ENCODE measurements around the gene SGMS1.

SGMS1 gene

DNA sequence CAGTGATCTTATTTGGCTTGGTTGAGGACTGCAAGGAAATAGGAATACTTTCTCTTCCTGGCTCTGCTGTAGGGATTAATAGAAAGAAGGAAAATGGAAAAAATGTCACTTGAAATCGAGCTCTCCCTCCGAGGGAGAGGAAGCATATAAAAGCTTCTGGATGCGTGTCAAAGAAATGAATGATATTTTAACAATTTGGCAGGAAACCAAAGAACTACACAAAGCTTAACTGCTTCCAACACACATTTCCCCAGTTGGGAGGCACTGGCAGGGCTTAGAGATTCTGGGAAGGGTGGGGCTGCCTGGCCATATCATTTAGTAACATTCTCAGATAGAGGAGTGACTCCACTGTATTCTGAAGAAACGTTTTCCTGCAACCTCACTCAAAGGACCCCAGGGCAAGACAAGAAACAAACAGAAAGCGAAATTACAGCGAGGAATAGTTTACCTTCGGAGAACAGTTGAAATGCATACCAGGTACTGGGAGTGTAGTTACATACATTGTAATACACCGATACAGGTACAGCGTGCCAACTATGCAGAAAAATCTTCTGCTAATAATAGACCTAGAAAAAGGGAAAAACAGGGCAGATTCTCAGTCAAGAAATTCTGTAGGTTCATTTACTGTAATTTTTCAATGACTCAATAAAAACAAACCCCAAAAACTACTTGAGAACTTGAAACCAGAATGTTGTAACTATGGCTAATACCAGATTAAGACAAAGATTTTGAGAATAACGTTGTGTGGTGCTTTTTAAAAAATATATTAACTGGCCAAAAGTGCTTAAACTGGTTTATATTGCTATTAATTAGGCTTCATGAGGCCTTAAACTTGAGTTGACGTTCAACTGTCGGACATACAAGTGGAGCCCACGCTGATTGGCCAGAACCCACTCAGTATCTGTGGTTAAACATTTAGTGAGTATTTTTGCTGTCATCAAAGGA, 296.7 kb downstream of the SGMS1 start:
- DNase-seq (ENCODE audit: low read depth), result no peak
- TF ChIP-seq, protein P1, sequence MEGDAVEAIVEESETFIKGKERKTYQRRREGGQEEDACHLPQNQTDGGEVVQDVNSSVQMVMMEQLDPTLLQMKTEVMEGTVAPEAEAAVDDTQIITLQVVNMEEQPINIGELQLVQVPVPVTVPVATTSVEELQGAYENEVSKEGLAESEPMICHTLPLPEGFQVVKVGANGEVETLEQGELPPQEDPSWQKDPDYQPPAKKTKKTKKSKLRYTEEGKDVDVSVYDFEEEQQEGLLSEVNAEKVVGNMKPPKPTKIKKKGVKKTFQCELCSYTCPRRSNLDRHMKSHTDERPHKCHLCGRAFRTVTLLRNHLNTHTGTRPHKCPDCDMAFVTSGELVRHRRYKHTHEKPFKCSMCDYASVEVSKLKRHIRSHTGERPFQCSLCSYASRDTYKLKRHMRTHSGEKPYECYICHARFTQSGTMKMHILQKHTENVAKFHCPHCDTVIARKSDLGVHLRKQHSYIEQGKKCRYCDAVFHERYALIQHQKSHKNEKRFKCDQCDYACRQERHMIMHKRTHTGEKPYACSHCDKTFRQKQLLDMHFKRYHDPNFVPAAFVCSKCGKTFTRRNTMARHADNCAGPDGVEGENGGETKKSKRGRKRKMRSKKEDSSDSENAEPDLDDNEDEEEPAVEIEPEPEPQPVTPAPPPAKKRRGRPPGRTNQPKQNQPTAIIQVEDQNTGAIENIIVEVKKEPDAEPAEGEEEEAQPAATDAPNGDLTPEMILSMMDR (IDR thresholded peaks at IDR 0.05; ENCODE audit: low read depth, low read length, missing control alignments), result no peak
- no peak overlapping the region for H3K4me3 ChIP-seq (ENCODE audit: low read depth, low read length)

DNA sequence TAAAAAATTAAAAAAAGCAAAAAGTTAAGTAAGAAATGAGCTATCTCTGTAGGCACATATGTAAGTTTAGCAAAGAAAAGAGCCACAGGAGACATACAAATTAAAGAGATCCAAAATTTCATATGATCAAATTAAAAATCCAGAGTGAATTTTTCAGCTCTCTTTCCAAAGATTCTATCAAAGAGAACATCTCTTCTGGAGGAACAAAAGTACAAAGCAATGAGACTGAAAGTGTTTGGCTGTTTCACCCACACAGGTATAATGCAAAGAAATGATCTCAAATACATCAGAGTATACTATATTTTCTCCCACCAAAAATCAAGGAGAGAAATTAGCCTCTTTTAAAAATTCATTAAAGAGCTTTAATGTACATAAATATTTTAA, 297.6 kb downstream of the SGMS1 start:
- TF ChIP-seq, protein P1 (IDR thresholded peaks at IDR 0.05; ENCODE audit: low read depth, low read length, missing control alignments), result no peak
- H3K4me3 ChIP-seq (ENCODE audit: low read depth, low read length), result no peak overlapping the region
- DNase-seq (ENCODE audit: low read depth), result no peak

GRCh38 chr10:50325449-50326171, 298.1 kb downstream of the SGMS1 start:
- no peak overlapping the region for H3K4me3 ChIP-seq (ENCODE audit: low read depth, low read length)
- TF ChIP-seq, protein P1 (IDR thresholded peaks at IDR 0.05; ENCODE audit: low read depth, low read length, missing control alignments), result no peak
- no peak for DNase-seq (ENCODE audit: low read depth)

DNA sequence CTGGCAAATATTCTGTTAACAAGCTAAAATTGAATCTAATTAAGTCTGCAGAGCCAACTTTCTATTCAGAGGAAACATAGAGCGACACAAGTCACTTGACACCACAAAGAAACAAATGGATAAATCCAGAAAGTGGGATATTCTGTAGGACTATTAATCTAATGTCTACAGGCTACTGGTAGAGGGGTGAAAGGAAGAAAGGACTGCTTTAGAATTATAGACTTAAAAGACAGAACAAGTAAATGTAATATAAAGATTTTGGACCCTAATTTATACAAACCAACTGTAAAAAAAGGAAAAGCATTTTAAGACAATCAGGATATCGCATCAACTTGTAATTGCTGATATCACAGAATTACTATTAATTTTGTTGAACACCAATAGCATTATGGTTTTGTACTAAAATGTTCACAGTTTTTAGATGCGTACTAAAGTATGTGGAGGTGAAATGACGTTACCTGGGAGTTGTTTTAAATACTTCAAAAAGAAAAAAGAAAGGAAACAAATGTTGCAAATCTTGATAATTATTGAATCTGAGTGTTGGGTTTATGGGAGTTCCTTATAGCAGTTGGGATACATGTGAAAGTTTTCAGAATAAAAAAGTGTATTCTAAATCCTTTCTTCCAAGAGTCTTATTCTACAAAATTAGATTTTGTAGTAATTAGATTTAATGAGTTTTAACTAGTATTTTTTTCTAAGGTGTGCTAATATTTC, 298.9 kb downstream of the SGMS1 start:
- TF ChIP-seq, protein P1 (IDR thresholded peaks at IDR 0.05; ENCODE audit: low read depth, low read length, missing control alignments), result no peak
- DNase-seq (ENCODE audit: low read depth), result no peak
- H3K4me3 ChIP-seq (ENCODE audit: low read depth, low read length), result no peak overlapping the region

DNA sequence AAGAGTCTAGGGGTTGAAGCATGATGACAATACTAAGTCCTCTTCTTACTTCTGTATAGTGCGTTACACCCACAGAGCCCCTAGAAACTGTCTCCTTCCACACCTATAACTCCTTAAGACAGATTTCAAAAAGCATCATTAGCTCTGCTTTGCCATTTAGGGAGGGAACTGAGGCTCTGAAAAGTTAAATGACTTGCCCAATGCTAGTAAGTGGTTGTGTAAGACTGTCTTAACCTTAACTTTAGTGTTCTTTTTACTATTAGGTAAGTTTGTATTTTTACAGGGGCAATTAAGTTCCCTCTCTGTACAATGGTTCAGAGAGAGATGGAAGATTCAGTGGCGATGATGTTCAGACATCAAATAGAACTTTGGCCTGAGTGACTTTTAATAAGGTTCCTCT, 299.7 kb downstream of the SGMS1 start:
- TF ChIP-seq, protein P1 (IDR thresholded peaks at IDR 0.05; ENCODE audit: low read depth, low read length, missing control alignments), result no peak
- H3K4me3 ChIP-seq (ENCODE audit: low read depth, low read length), result no peak overlapping the region

GRCh38 chr10:50322077-50322476, 301.7 kb downstream of the SGMS1 start:
- no peak overlapping the region for H3K4me3 ChIP-seq (ENCODE audit: low read depth, low read length)
- DNase-seq (ENCODE audit: low read depth), result no peak

More for the DNA sequence above, 299.7 kb downstream of the SGMS1 start:
- no peak for DNase-seq (ENCODE audit: low read depth)

More at GRCh38 chr10:50322077-50322476, 301.7 kb downstream of the SGMS1 start:
- TF ChIP-seq, protein P1 (IDR thresholded peaks at IDR 0.05; ENCODE audit: low read depth, low read length, missing control alignments), result no peak
